Body of pancreas (tissue), 4 donors: ENCODE results near the gene TEAD3.

ENCODE experiments used
- POLR2A ChIP-seq, 3 donors: fragments of 450-650 bp; IDR thresholded peaks; one replicate each; pipeline ENCODE4 v1.6.1; 2016; ENCODE audit warnings: antibody characterized with exemption in 3 of 3, mild to moderate bottlenecking in 2 of 3
- TF ChIP-seq, protein P1 (sequence below), 7 experiments: fragments of 450-650 bp in 4 of 7; fragments of 200-600 bp in 3 of 7; sonication (generic) in 3 of 7; IDR thresholded peaks; one replicate each; pipeline ENCODE4 v1.5.1; 2016 to 2019; ENCODE audit warnings: antibody characterized with exemption in 7 of 7

DNA sequence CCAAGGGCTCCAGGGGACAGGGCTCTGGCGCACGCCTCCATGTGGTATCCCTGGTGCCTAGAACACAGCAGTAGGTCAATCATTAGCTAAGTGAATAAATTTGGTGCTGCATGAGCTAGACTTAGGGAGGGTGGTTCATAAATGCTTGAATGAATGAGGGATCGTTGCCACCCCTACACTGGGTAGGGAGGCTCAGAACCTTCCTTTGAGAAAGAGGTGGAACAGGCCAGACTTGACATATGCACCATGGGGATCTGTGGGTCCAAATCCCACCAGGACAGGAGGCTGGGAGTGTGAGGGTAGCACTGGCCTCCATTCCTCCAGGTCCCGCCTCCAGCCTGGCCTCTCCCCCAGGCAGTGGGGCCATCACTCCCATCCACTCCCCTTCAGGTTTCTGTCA lies 13.8 kb downstream of the TEAD3 start:
- TF ChIP-seq POLR2A (IDR thresholded peaks at IDR 0.05): no peak
- TF ChIP-seq, protein P1, sequence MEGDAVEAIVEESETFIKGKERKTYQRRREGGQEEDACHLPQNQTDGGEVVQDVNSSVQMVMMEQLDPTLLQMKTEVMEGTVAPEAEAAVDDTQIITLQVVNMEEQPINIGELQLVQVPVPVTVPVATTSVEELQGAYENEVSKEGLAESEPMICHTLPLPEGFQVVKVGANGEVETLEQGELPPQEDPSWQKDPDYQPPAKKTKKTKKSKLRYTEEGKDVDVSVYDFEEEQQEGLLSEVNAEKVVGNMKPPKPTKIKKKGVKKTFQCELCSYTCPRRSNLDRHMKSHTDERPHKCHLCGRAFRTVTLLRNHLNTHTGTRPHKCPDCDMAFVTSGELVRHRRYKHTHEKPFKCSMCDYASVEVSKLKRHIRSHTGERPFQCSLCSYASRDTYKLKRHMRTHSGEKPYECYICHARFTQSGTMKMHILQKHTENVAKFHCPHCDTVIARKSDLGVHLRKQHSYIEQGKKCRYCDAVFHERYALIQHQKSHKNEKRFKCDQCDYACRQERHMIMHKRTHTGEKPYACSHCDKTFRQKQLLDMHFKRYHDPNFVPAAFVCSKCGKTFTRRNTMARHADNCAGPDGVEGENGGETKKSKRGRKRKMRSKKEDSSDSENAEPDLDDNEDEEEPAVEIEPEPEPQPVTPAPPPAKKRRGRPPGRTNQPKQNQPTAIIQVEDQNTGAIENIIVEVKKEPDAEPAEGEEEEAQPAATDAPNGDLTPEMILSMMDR (IDR thresholded peaks at IDR 0.05): no peak
